Neutrophil (primary cell): ENCODE measurements around the gene ZC3H12A.

Source experiments
- H3K27ac ChIP-seq: fragments of 200-600 bp; sonication (generic); 2 replicates; pipeline ENCODE4 v1.5.1; 2016; ENCODE audit warnings: mild to moderate bottlenecking, moderate library complexity
- H3K27me3 ChIP-seq: fragments of 200-600 bp; sonication (generic); 2 replicates; pipeline ENCODE4 v1.6.0; 2016; ENCODE audit warnings: mild to moderate bottlenecking
- H3K36me3 ChIP-seq: fragments of 200-600 bp; sonication (generic); 2 replicates; pipeline ENCODE4 v1.5.1; 2017
- H3K4me1 ChIP-seq, 2 experiments: fragments of 200-600 bp in 1 of 2; sonication (generic) in 1 of 2; 1 replicate in 1 of 2; 2 replicates in 1 of 2; pipeline versions ENCODE4 v1.5.1 to v1.6.1; 2013 to 2016; ENCODE audit warnings: low read depth in 1 of 2, low read length in 1 of 2, mild to moderate bottlenecking in 1 of 2, moderate library complexity in 1 of 2; ENCODE audit not compliant: control insufficient read depth in 1 of 2, insufficient read depth in 1 of 2
- H3K4me3 ChIP-seq, 2 experiments: fragments of 200-600 bp in 1 of 2; sonication (generic) in 1 of 2; 1 replicate in 1 of 2; 2 replicates in 1 of 2; pipeline ENCODE4 v1.5.1; 2013 to 2016; ENCODE audit warnings: low read depth in 1 of 2, low read length in 1 of 2, mild to moderate bottlenecking in 1 of 2, moderate library complexity in 1 of 2
- H3K9me3 ChIP-seq: fragments of 200-600 bp; sonication (generic); 2 replicates; pipeline ENCODE4 v1.5.1; 2016
- TF ChIP-seq, protein P1 (sequence below): fragments of 200-600 bp; sonication (generic); IDR thresholded peaks from 2 replicates; pipeline ENCODE4 v1.5.1; 2016; ENCODE audit warnings: antibody characterized with exemption

Gene ZC3H12A

DNA sequence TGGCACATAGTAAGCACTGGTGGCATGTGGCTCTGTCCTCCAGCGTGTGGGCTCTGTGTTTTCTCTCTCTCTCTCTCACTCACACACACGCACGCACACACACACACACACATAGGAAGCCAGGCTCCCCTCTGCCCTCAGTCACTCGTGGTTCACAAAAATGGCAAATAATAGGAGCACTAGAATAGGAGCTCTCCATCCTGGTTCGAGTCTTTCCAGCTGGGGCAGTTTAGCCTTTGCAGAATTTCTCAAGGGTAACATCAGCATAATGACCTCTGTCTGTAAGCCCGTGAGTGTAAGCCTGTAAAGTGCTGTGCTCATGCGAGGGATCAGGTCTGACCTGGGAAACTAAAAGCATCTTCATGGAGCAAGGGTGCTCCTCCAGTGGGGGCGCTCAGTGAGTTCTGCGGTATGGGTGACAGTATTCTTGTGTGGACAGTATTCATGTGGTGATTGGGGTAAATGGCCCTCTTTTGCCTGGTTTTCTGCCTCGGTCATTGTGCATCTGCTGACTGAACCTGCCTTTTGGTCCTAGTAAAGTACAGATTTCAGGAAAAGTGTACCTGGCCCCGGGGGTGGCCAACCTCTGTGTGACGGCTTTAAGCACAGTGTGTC lies 842 bp upstream of the ZC3H12A start:
- Histone ChIP-seq H3K36me3 (peaks cover 30% of the 10 kb centered on the region), H3K27me3 (peaks cover 20% of the 10 kb centered on the region), H3K4me3 (peak overlapping the region; percentile 89 to 99), H3K9me3 (no peaks in the 10 kb centered on the region), H3K4me1 (peaks cover 59 to 64% of the 10 kb centered on the region in 2 experiments), H3K27ac (peak overlapping the region; percentile 94)
- TF ChIP-seq, protein P1, sequence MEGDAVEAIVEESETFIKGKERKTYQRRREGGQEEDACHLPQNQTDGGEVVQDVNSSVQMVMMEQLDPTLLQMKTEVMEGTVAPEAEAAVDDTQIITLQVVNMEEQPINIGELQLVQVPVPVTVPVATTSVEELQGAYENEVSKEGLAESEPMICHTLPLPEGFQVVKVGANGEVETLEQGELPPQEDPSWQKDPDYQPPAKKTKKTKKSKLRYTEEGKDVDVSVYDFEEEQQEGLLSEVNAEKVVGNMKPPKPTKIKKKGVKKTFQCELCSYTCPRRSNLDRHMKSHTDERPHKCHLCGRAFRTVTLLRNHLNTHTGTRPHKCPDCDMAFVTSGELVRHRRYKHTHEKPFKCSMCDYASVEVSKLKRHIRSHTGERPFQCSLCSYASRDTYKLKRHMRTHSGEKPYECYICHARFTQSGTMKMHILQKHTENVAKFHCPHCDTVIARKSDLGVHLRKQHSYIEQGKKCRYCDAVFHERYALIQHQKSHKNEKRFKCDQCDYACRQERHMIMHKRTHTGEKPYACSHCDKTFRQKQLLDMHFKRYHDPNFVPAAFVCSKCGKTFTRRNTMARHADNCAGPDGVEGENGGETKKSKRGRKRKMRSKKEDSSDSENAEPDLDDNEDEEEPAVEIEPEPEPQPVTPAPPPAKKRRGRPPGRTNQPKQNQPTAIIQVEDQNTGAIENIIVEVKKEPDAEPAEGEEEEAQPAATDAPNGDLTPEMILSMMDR = no peak

GRCh38 chr1:37474697-37475379 lies 458 bp downstream of the ZC3H12A start:
- Histone ChIP-seq H3K27me3 (peaks cover 20% of the 10 kb centered on the region), H3K4me1 (peaks cover 71 to 77% of the 10 kb centered on the region in 2 experiments), H3K4me3 (peak overlapping the region; percentile 89 to 99), H3K27ac (peak overlapping the region; percentile 94), H3K36me3 (peaks cover 35% of the 10 kb centered on the region), H3K9me3 (no peaks in the 10 kb centered on the region)
- TF ChIP-seq, protein P1 = no peak

- Histone ChIP-seq H3K4me3 (peak overlapping the region; percentile 89 to 99), H3K27ac (peak overlapping the region; percentile 94), H3K36me3 (peaks cover 42% of the 10 kb centered on the region)
Measured at GRCh38 chr1:37475380-37476086, 1.2 kb downstream of the ZC3H12A start.

DNA sequence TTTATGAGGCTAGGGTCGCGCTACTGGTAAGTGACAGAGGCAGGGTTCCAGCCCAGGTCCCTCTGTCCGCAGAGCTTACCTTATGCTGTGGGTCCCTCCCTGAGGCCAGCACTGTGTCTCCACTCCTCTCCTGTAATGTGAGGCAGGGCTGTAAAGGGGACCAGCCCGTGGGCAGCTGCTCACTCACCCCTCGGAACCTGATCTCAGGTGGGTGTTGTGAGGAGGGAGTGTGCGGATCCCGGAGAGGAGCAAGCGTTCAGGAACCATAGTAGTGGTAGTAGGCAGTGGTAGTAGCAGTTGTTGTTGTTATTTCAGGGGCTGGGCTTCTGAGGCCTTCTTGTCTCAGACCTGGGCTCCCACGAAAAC lies 1.7 kb downstream of the ZC3H12A start:
- Histone ChIP-seq H3K36me3 (peaks cover 48% of the 10 kb centered on the region), H3K27ac (peak overlapping the region; percentile 94)
- TF ChIP-seq, protein P1 = no peak

More at GRCh38 chr1:37475380-37476086, 1.2 kb downstream of the ZC3H12A start:
- peaks cover 20% of the 10 kb centered on the region for H3K27me3 ChIP-seq
- H3K9me3 ChIP-seq = no peaks in the 10 kb centered on the region
- peaks cover 78 to 84% of the 10 kb centered on the region in 2 experiments for H3K4me1 ChIP-seq
- TF ChIP-seq, protein P1 = no peak

GRCh38 chr1:37476460-37477197 lies 2.2 kb downstream of the ZC3H12A start:
- TF ChIP-seq, protein P1 = no peak
- peak overlapping the region; percentile 94 for H3K27ac ChIP-seq
- peaks cover 17% of the 10 kb centered on the region for H3K27me3 ChIP-seq
- H3K9me3 ChIP-seq = no peaks in the 10 kb centered on the region
- peaks cover 86 to 87% of the 10 kb centered on the region in 2 experiments for H3K4me1 ChIP-seq
- peak overlapping the region; percentile 89 to 99 for H3K4me3 ChIP-seq
- peaks cover 53% of the 10 kb centered on the region for H3K36me3 ChIP-seq

More for the DNA sequence above, 1.7 kb downstream of the ZC3H12A start:
- H3K9me3 ChIP-seq = no peaks in the 10 kb centered on the region
- H3K4me1 ChIP-seq = peaks cover 83 to 89% of the 10 kb centered on the region in 2 experiments
- H3K4me3 ChIP-seq = peak overlapping the region; percentile 89 to 99
- H3K27me3 ChIP-seq = peaks cover 20% of the 10 kb centered on the region
